Endothelial cell of umbilical vein (primary cell): Measurements from ENCODE around the gene KRTAP10-2. TPM values are rescaled to one million over a fixed set of nuclear protein-coding genes. Genes with fewer than 3 reads are reported as not detected.
"Not testable (repeated sequence)": the region's sequence is repeated elsewhere in the genome, so short reads cannot be mapped to it uniquely, and the experiment has no call there.

Experiments used
- BruUV-seq: library from RNA; stranded (reverse); fragments of 400-500 nt; replicated peaks from 2 replicates; lab custom pipeline; 2021; lab: Mats Ljungman, UMichigan
- CTCF ChIA-PET: fragments of 300-600, 350-600 bp; sonication (Branson Sonifier 250); formaldehyde crosslinking; loops from one replicate; lab custom pipeline; 2021; ENCODE audit warnings: antibody characterized with exemption, inconsistent platforms; lab: Charles Lee
- POLR2A ChIA-PET: fragments of 300-600, 350-600 bp; sonication (Branson Sonifier 250); formaldehyde crosslinking; loops from one replicate; lab custom pipeline; 2021; ENCODE audit warnings: antibody characterized with exemption, inconsistent platforms; lab: Charles Lee
- DNase-seq: peaks from one replicate; pipeline ENCODE4 v3.0.0-alpha.2; 2011; ENCODE audit warnings: low read depth, low spot score
- FAIRE-seq: peaks from 2 replicates; lab custom pipeline; 2011; peaks lifted over from hg19 to GRCh38; lab: Jason Lieb, UNC
- H2AFZ ChIP-seq: 2 replicates; pipeline ENCODE4 v1.6.0; 2012; ENCODE audit warnings: low read depth, low read length, control low read depth, inconsistent platforms
- H3K27ac ChIP-seq: 2 replicates; pipeline ENCODE4 v1.5.1; 2011; ENCODE audit warnings: low read depth, mild to moderate bottlenecking, control low read depth, low read length, moderate library complexity; ENCODE audit not compliant: insufficient read depth
- H3K27me3 ChIP-seq, 2 experiments: 2 replicates each; pipeline versions ENCODE4 v1.6.0 to v1.6.1; 2011; ENCODE audit warnings: low read length in 2 of 2, mixed read lengths in 1 of 2; ENCODE audit not compliant: control insufficient read depth in 2 of 2, insufficient read depth in 2 of 2
- H3K36me3 ChIP-seq, 2 experiments: 2 replicates in 1 of 2; 3 replicates in 1 of 2; pipeline ENCODE4 v1.5.1; 2011; ENCODE audit warnings: low read length in 2 of 2, mild to moderate bottlenecking in 1 of 2, moderate library complexity in 1 of 2; ENCODE audit not compliant: control insufficient read depth in 2 of 2, insufficient read depth in 2 of 2; ENCODE audit errors: extremely low read depth in 1 of 2
- H3K4me1 ChIP-seq: 3 replicates; pipeline ENCODE4 v1.5.1; 2011; ENCODE audit warnings: mild to moderate bottlenecking, low read length; ENCODE audit not compliant: control insufficient read depth, insufficient read depth; ENCODE audit errors: extremely low read depth
- H3K4me2 ChIP-seq: 2 replicates; pipeline ENCODE4 v1.6.1; 2011; ENCODE audit warnings: low read length, control low read depth, mixed read lengths; ENCODE audit not compliant: insufficient read depth
- H3K4me3 ChIP-seq, 3 experiments: fragments of 200-600 bp in 1 of 3; sonication (generic), shearing (Covaris generic) in 1 of 3; replicated peaks in 1 of 3; 2 replicates each; pipeline ENCODE4 v1.5.1; 2011 to 2016; ENCODE audit warnings: control low read depth in 3 of 3, low read length in 3 of 3, mild to moderate bottlenecking in 2 of 3, inconsistent platforms in 1 of 3, low read depth in 1 of 3, moderate library complexity in 1 of 3; ENCODE audit not compliant: insufficient read depth in 1 of 3
- H3K79me2 ChIP-seq: 2 replicates; pipeline ENCODE4 v1.6.0; 2012; ENCODE audit warnings: low read length, inconsistent platforms; ENCODE audit not compliant: control insufficient read depth, insufficient read depth
- H3K9ac ChIP-seq: replicated peaks from 2 replicates; pipeline ENCODE3; 2011; ENCODE audit warnings: low read length, control low read depth; ENCODE audit not compliant: insufficient read depth; ENCODE audit errors: extremely low read depth
- H3K9me1 ChIP-seq: replicated peaks from 3 replicates; pipeline ENCODE4 v1.6.0; 2011; ENCODE audit warnings: mild to moderate bottlenecking, low read length; ENCODE audit not compliant: control insufficient read depth, insufficient read depth; ENCODE audit errors: extremely low read depth
- H3K9me3 ChIP-seq: replicated peaks from 2 replicates; pipeline ENCODE4 v1.5.1; 2012; ENCODE audit warnings: low read length, inconsistent platforms; ENCODE audit not compliant: control insufficient read depth, insufficient read depth
- H4K20me1 ChIP-seq: replicated peaks from 2 replicates; pipeline ENCODE3; 2011; ENCODE audit warnings: mild to moderate bottlenecking, low read length; ENCODE audit not compliant: control insufficient read depth, insufficient read depth; ENCODE audit errors: extremely low read depth
- EZH2 ChIP-seq: IDR thresholded peaks from 2 replicates; pipeline ENCODE4 v1.6.1; 2012; ENCODE audit warnings: borderline replicate concordance, low read depth, mild to moderate bottlenecking, moderate library complexity, low read length, inconsistent platforms; ENCODE audit not compliant: severe bottlenecking
- FOS ChIP-seq: IDR thresholded peaks from 2 replicates; pipeline ENCODE4 v1.6.1; 2011; ENCODE audit warnings: mild to moderate bottlenecking, low read length, moderate library complexity, borderline replicate concordance; ENCODE audit not compliant: insufficient read depth
- JUN ChIP-seq: IDR thresholded peaks from 2 replicates; pipeline ENCODE4 v1.6.1; 2011; ENCODE audit warnings: borderline replicate concordance, low read depth; ENCODE audit not compliant: insufficient read length, insufficient read depth
- MYC ChIP-seq: IDR thresholded peaks from one replicate; pipeline ENCODE4 v1.6.1; 2011; ENCODE audit warnings: mild to moderate bottlenecking, low read depth, low read length
- POLR2AphosphoS5 ChIP-seq: IDR thresholded peaks from 2 replicates; pipeline ENCODE4 v1.6.1; 2012; ENCODE audit warnings: low read depth, mild to moderate bottlenecking, control low read depth, low read length, moderate library complexity; ENCODE audit not compliant: insufficient read depth
- dilution Hi-C: fragments of 300-500 bp; cut with MboI; formaldehyde crosslinking; loops from one replicate; pipeline ENCODE4 v1.15.0; 2019; ENCODE audit warnings: low sequenced_read_pairs; ENCODE audit not compliant: extremely low pct_ligation_motif_present
- intact Hi-C: fragments of 100-400 bp; cut with micrococcal nuclease; formaldehyde crosslinking; loops from one replicate; pipeline ENCODE4 v1.10.0; 2022
- polyA plus RNA-seq, 4 experiments: library from polyadenylated mRNA; depleted of rRNA in 3 of 4; stranded (reverse) in 3 of 4; unstranded in 1 of 4; fragments of >200 nt; gene quantifications; 2 replicates each; pipeline versions ENCODE4 v1.2.1 to v1.2.3, GENCODE V29; 2011 to 2012; ENCODE audit warnings: missing spikeins in 1 of 4
- total RNA-seq: library from RNA; stranded (reverse); gene quantifications from 2 replicates; pipeline ENCODE4 v1.2.3, GENCODE V29; 2021

The KRTAP10-2 gene
- total and polyA plus RNA-seq, 2 donors (not counting 3 experiments of a cell fraction or from before 2014, with no cell fraction given): not detected

- Histone ChIP-seq H3K9ac (no peak within 1 kb of the TSS), H3K27me3 (no peaks in the 10 kb centered on the region), H3K9me3 (no peaks in the 10 kb centered on the region), H3K4me3 (no peak within 1 kb of the TSS), H3K36me3 (no peaks in the 10 kb centered on the region), H3K27ac (no peak within 1 kb of the TSS), H2AFZ (no peak within 1 kb of the TSS), H3K79me2 (no peaks in the 10 kb centered on the region), H4K20me1 (no peaks in the 10 kb centered on the region), H3K4me2 (no peak within 1 kb of the TSS), H3K9me1 (no peaks in the 10 kb centered on the region), H3K4me1 (no peaks in the 10 kb centered on the region)
- FAIRE-seq (no peak), DNase-seq (no peak)
- ChIA-PET CTCF (interaction anchor here (0.7 to 1.8 kb wide), 3 partner anchors 8 to 201 kb away, joined by 3 to 4 read pairs (median 4); partner anchors contain the start of genes KRTAP10-4 and KRTAP10-7), POLR2A (no interaction called here)
- dilution Hi-C loops (no loop called here), intact Hi-C loops (no loop called here)
- BruUV-seq: no TSS peak
- TF ChIP-seq JUN (no peak), EZH2 (no peak), POLR2AphosphoS5 (no peak), FOS (no peak), MYC (no peak)
These were observed 41.4 kb upstream of the KRTAP10-2 start, which contains the start of gene KRTAP10-6 for GRCh38 chr21:44592446-44593311. TSS of gene KRTAP10-6 (minus strand) at chr21:44592505. CDS start at chr21:44592484, 21 bp downstream.

GRCh38 chr21:44591801-44592130 lies 40.5 kb upstream of the KRTAP10-2 start:
- H3K9me3 ChIP-seq, H4K20me1 ChIP-seq, H3K27me3 ChIP-seq, dilution Hi-C loops, DNase-seq, POLR2A ChIA-PET, FAIRE-seq, H3K36me3 ChIP-seq, H3K27ac ChIP-seq, H3K4me3 ChIP-seq, H3K79me2 ChIP-seq, H3K4me2 ChIP-seq, BruUV-seq, H2AFZ ChIP-seq, H3K4me1 ChIP-seq, H3K9me1 ChIP-seq, intact Hi-C loops, H3K9ac ChIP-seq: not testable (repeated sequence)
- CTCF ChIA-PET: interaction anchor here (0.7 to 1.8 kb wide), 3 partner anchors 9 to 202 kb away, joined by 3 to 4 read pairs (median 4); partner anchors contain the start of genes KRTAP10-4 and KRTAP10-7

GRCh38 chr21:44590897-44591800 lies 39.8 kb upstream of the KRTAP10-2 start:
- POLR2A ChIA-PET, H3K9me3 ChIP-seq, H3K36me3 ChIP-seq, H2AFZ ChIP-seq, H4K20me1 ChIP-seq, BruUV-seq, dilution Hi-C loops, FAIRE-seq, H3K79me2 ChIP-seq, H3K27ac ChIP-seq, H3K4me3 ChIP-seq, H3K9ac ChIP-seq, H3K27me3 ChIP-seq, DNase-seq, H3K4me1 ChIP-seq, H3K4me2 ChIP-seq, H3K9me1 ChIP-seq, intact Hi-C loops: not testable (repeated sequence)
- CTCF ChIA-PET: interaction anchor here (1.2 to 1.8 kb wide), 2 partner anchors 10 to 202 kb away, joined by 4 read pairs; partner anchors contain the start of gene KRTAP10-7
